Thyroid gland (tissue), 4 donors: ENCODE measurements around the gene ENPP4.
"Not testable (repeated sequence)": the region's sequence is repeated elsewhere in the genome, so short reads cannot be mapped to it uniquely, and the experiment has no call there.

Experiments used
- POLR2A ChIP-seq, 2 donors: fragments of 450-650 bp; IDR thresholded peaks; one replicate each; pipeline ENCODE4 v1.6.1; 2017; ENCODE audit warnings: antibody characterized with exemption in 2 of 2, mild to moderate bottlenecking in 2 of 2, moderate library complexity in 1 of 2
- TF ChIP-seq, protein P1 (sequence below), 6 experiments: fragments of 200-600 bp in 3 of 6; fragments of 450-650 bp in 3 of 6; sonication (generic) in 3 of 6; IDR thresholded peaks; one replicate each; pipeline ENCODE4 v1.5.1; 2016 to 2019; ENCODE audit warnings: antibody characterized with exemption in 6 of 6, mild to moderate bottlenecking in 2 of 6, inconsistent platforms in 1 of 6, moderate library complexity in 1 of 6

DNA sequence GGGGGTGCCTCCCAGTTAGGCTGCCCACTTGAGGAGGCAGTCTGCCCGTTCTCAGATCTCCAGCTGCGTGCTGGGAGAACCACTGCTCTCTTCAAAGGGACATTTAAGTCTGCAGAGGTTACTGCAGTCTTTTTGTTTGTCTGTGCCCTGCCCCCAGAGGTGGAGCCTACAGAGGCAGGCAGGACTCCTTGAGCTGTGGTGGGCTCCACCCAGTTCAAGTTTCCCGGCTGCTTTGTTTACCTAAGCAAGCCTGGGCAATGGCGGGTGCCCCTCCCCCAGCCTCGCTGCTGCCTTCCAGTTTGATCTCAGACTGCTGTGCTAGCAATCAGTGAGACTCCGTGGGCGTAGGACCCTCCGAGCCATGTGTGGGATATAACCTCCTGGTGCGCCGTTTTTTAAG, 44.1 kb upstream of the ENPP4 start:
- TF ChIP-seq, protein P1, sequence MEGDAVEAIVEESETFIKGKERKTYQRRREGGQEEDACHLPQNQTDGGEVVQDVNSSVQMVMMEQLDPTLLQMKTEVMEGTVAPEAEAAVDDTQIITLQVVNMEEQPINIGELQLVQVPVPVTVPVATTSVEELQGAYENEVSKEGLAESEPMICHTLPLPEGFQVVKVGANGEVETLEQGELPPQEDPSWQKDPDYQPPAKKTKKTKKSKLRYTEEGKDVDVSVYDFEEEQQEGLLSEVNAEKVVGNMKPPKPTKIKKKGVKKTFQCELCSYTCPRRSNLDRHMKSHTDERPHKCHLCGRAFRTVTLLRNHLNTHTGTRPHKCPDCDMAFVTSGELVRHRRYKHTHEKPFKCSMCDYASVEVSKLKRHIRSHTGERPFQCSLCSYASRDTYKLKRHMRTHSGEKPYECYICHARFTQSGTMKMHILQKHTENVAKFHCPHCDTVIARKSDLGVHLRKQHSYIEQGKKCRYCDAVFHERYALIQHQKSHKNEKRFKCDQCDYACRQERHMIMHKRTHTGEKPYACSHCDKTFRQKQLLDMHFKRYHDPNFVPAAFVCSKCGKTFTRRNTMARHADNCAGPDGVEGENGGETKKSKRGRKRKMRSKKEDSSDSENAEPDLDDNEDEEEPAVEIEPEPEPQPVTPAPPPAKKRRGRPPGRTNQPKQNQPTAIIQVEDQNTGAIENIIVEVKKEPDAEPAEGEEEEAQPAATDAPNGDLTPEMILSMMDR (IDR thresholded peaks at IDR 0.05) = not testable (repeated sequence)
- not testable (repeated sequence) for TF ChIP-seq POLR2A (IDR thresholded peaks at IDR 0.05)
